ENCODE measurements around the gene FAR1. TPM values are rescaled to one million over a fixed set of nuclear protein-coding genes. Genes with fewer than 3 reads are reported as not detected.

Gene FAR1
- total RNA-seq, 2 donors from 2014 or later = 111 to 120 TPM

- DNase-seq = no peak
- Histone ChIP-seq H3K27ac (no peak overlapping the region), H3K9me3 (no peaks in the 10 kb centered on the region), H3K27me3 (no peaks in the 10 kb centered on the region), H3K9ac (ENCODE audit: low read depth in 2 of 2, low read length in 2 of 2) (peak overlapping the region; percentile 8 to 85), H3K4me1 (peaks cover 6% of the 10 kb centered on the region), H3K4me3 (no peak overlapping the region), H3K36me3 (no peaks in the 10 kb centered on the region)
- intact Hi-C loops (cut with DNase I) = no loop called here
- TF ChIP-seq CTCF (IDR thresholded peaks at IDR 0.05) = no peak
These were observed 1.2 kb upstream of the FAR1 start for GRCh38 chr11:13667245-13667644.

GRCh38 chr11:13667795-13668101 is 720 bp upstream of the FAR1 start:
- intact Hi-C loops (cut with DNase I) = no loop called here
- Histone ChIP-seq H3K36me3 (no peaks in the 10 kb centered on the region), H3K27ac (peak overlapping the region; percentile 95), H3K27me3 (no peaks in the 10 kb centered on the region), H3K9ac (ENCODE audit: low read depth in 2 of 2, low read length in 2 of 2) (peak overlapping the region; percentile 79 to 85), H3K9me3 (no peaks in the 10 kb centered on the region), H3K4me3 (peak overlapping the region; percentile 92), H3K4me1 (peaks cover 6% of the 10 kb centered on the region)
- DNase-seq = no peak
- no peak for TF ChIP-seq CTCF (IDR thresholded peaks at IDR 0.05)

- Histone ChIP-seq H3K27me3 (no peaks in the 10 kb centered on the region), H3K36me3 (no peaks in the 10 kb centered on the region), H3K9me3 (no peaks in the 10 kb centered on the region), H3K27ac (peak overlapping the region; percentile 95), H3K9ac (ENCODE audit: low read depth in 2 of 2, low read length in 2 of 2) (peak overlapping the region; percentile 91 to 92), H3K4me1 (peaks cover 6% of the 10 kb centered on the region), H3K4me3 (peak overlapping the region; percentile 92)
- DNase-seq = peak; percentile 76
- no peak for TF ChIP-seq CTCF (IDR thresholded peaks at IDR 0.05)
- intact Hi-C loops (cut with DNase I) = no loop called here
These were observed 571 bp downstream of the FAR1 start for GRCh38 chr11:13668957-13669521.

GRCh38 chr11:13669544-13670488 is 1.3 kb downstream of the FAR1 start:
- TF ChIP-seq CTCF (IDR thresholded peaks at IDR 0.05) = no peak

GRCh38 chr11:13672576-13673210 is 4.2 kb downstream of the FAR1 start:
- Histone ChIP-seq H3K27ac (no peak overlapping the region), H3K27me3 (no peaks in the 10 kb centered on the region), H3K4me3 (no peak overlapping the region), H3K9me3 (no peaks in the 10 kb centered on the region), H3K4me1 (peaks cover 6% of the 10 kb centered on the region), H3K9ac (ENCODE audit: low read depth in 2 of 2, low read length in 2 of 2) (peak overlapping the region in 1 of 2 donors; percentile 23), H3K36me3 (no peaks in the 10 kb centered on the region)
- intact Hi-C loops (cut with DNase I) = no loop called here
- no peak for DNase-seq
- no peak for TF ChIP-seq CTCF (IDR thresholded peaks at IDR 0.05)

More at GRCh38 chr11:13669544-13670488, 1.3 kb downstream of the FAR1 start:
- intact Hi-C loops (cut with DNase I) = no loop called here
- Histone ChIP-seq H3K4me1 (peaks cover 6% of the 10 kb centered on the region), H3K9ac (ENCODE audit: low read depth in 2 of 2, low read length in 2 of 2) (peak overlapping the region; percentile 91 to 92), H3K27me3 (no peaks in the 10 kb centered on the region), H3K27ac (peak overlapping the region; percentile 95), H3K9me3 (no peaks in the 10 kb centered on the region), H3K36me3 (no peaks in the 10 kb centered on the region), H3K4me3 (peak overlapping the region; percentile 92)
- no peak for DNase-seq
